OCI-LY1 (cell line): ENCODE measurements around the gene OR2T34.

Source experiments
- CTCF ChIP-seq: fragments of 200-600 bp; sonication (generic), shearing (Covaris generic); IDR thresholded peaks from 2 replicates; pipeline ENCODE4 v1.5.1; 2017; ENCODE audit warnings: mild to moderate bottlenecking, antibody characterized with exemption, low read length, moderate library complexity, mixed read lengths
- EZH2 ChIP-seq: fragments of 200-600 bp; sonication (generic), shearing (Covaris generic); IDR thresholded peaks from 2 replicates; pipeline ENCODE4 v1.8.0; 2017; ENCODE audit warnings: borderline replicate concordance, mixed run types, mild to moderate bottlenecking, antibody characterized with exemption, low read length, moderate library complexity, mixed read lengths

- no peak for TF ChIP-seq CTCF
- no peak for TF ChIP-seq EZH2
These were observed 22.1 kb upstream of the OR2T34 start for GRCh38 chr1:248596615-248597014.
